Tibial artery (tissue), 4 donors: ENCODE data around the gene TFDP2.

Source experiments
- DNase-seq, 2 donors: peaks; one replicate each; pipeline ENCODE4 v3.0.0-alpha.2; 2019
- H3K27ac ChIP-seq, 2 donors: fragments of 200-600 bp; sonication (generic) in 1 of 2; 1 replicate in 1 of 2; 2 replicates in 1 of 2; pipeline ENCODE4 v1.5.1; 2018 to 2019; ENCODE audit warnings: mild to moderate bottlenecking in 1 of 2
- H3K27me3 ChIP-seq, 2 donors: fragments of 200-600 bp; sonication (generic) in 1 of 2; one replicate each; pipeline versions ENCODE4 v1.5.1 to v1.6.0; 2016 to 2019
- H3K36me3 ChIP-seq, 3 donors: fragments of 200-600 bp; sonication (generic) in 2 of 3; one replicate each; pipeline ENCODE4 v1.5.1; 2016 to 2019; ENCODE audit warnings: mild to moderate bottlenecking in 2 of 3
- H3K4me1 ChIP-seq, 4 donors: fragments of 200-600 bp; sonication (generic) in 2 of 4; 1 replicate in 3 of 4; 2 replicates in 1 of 4; pipeline ENCODE4 v1.5.1; 2016 to 2019
- H3K4me3 ChIP-seq, 2 donors: fragments of 200-600 bp; sonication (generic) in 1 of 2; 1 replicate in 1 of 2; 2 replicates in 1 of 2; pipeline ENCODE4 v1.5.1; 2018 to 2019; ENCODE audit warnings: mild to moderate bottlenecking in 2 of 2
- H3K9me3 ChIP-seq, 3 donors: fragments of 200-600 bp; sonication (generic) in 1 of 3; one replicate each; pipeline ENCODE4 v1.5.1; 2016 to 2019
- intact Hi-C: fragments of 100-400 bp; cut with DNase I; formaldehyde crosslinking; loops from one replicate; pipeline ENCODE4 v1.15.0; 2023; ENCODE audit warnings: low total_unique reads
- TF ChIP-seq, protein P1 (sequence below), 2 experiments: fragments of 200-600 bp in 1 of 2; fragments of 450-650 bp in 1 of 2; IDR thresholded peaks; one replicate each; pipeline ENCODE4 v1.5.1; 2017 to 2019; ENCODE audit warnings: antibody characterized with exemption in 2 of 2, mild to moderate bottlenecking in 1 of 2, moderate library complexity in 1 of 2

Gene TFDP2

DNA sequence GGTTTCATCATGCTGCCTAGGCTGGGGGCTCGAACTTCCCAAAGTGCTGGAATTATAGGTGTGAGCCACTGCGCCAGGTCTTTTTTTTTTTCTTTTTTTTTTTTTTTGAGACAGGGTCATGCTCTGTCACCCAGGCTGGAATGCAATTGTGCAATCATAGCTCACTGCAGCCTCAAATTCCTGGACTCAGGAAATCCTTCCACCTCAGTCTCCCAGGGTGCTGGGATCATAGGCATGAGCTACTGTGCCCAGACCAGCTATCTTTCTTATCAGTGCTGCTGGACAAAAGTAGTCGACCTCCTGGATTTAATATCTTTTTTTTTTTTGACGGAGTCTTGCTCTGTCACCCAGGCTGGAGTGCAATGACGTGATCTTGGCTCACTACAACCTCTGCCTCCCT is 60.8 kb downstream of the TFDP2 start:
- no peak overlapping the region for H3K4me3 ChIP-seq
- no peak overlapping the region for H3K27ac ChIP-seq
- peaks cover 0 to 3% (median 0%) of the 10 kb centered on the region in 3 donors for H3K36me3 ChIP-seq
- H3K9me3 ChIP-seq = peaks cover 0 to 11% (median 0%) of the 10 kb centered on the region in 3 donors
- H3K27me3 ChIP-seq = no peaks in the 10 kb centered on the region
- no peaks in the 10 kb centered on the region for H3K4me1 ChIP-seq
- no peak for DNase-seq
- intact Hi-C loops = no loop called here
- TF ChIP-seq, protein P1, sequence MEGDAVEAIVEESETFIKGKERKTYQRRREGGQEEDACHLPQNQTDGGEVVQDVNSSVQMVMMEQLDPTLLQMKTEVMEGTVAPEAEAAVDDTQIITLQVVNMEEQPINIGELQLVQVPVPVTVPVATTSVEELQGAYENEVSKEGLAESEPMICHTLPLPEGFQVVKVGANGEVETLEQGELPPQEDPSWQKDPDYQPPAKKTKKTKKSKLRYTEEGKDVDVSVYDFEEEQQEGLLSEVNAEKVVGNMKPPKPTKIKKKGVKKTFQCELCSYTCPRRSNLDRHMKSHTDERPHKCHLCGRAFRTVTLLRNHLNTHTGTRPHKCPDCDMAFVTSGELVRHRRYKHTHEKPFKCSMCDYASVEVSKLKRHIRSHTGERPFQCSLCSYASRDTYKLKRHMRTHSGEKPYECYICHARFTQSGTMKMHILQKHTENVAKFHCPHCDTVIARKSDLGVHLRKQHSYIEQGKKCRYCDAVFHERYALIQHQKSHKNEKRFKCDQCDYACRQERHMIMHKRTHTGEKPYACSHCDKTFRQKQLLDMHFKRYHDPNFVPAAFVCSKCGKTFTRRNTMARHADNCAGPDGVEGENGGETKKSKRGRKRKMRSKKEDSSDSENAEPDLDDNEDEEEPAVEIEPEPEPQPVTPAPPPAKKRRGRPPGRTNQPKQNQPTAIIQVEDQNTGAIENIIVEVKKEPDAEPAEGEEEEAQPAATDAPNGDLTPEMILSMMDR (IDR thresholded peaks at IDR 0.05) = no peak

DNA sequence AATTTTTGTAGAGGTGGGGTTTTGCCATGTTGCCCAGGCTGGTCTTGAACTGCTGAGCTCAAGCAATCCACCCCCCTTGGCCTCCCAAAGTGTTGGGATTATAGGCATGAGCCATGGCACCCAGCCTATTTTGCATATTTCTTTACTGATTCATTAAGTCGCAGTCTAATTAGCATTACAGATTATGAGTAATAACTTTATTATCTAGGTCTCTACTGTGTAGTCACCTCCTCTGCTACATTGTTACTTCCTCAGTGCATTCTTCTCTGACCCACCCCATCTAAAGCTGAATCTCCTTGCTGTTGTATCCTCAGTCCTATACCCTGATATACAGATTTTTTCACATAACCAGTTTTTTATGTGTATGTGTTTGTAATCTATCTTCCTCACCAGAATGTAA is 61.7 kb downstream of the TFDP2 start:
- Histone ChIP-seq H3K4me3 (no peak overlapping the region), H3K9me3 (peaks cover 0 to 11% (median 0%) of the 10 kb centered on the region in 3 donors), H3K36me3 (peaks cover 0 to 3% (median 0%) of the 10 kb centered on the region in 3 donors), H3K27ac (no peak overlapping the region), H3K4me1 (no peaks in the 10 kb centered on the region), H3K27me3 (no peaks in the 10 kb centered on the region)
- TF ChIP-seq, protein P1 (IDR thresholded peaks at IDR 0.05) = no peak
- DNase-seq = no peak
- intact Hi-C loops = no loop called here

DNA sequence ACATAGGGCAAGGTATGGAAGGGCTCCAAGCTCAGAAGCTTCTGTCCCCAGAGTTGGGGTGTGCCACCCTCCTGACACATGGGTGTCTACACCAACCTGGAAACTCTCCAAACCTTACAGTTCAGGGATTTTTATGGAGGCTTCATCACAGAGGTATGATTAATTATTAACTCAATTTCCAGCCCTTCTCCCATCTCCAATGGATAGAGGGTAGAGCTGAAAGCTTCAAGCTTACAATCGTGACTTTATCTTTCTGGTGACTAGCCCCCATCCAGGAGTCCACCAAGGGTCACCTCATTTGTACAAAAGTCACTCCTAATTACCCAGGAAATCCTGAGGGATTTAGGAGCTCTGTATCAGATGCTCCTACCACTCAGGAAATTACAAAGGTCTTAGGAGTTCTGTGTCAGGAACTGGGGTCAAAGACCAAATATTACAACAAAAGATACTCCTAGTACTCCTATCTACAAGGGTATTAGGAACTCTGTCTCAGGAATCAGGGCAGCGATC is 62.7 kb downstream of the TFDP2 start:
- no peaks in the 10 kb centered on the region for H3K4me1 ChIP-seq
- intact Hi-C loops = no loop called here
- no peak for DNase-seq
- no peaks in the 10 kb centered on the region for H3K27me3 ChIP-seq
- H3K27ac ChIP-seq = no peak overlapping the region
- peaks cover 0 to 11% (median 0%) of the 10 kb centered on the region in 3 donors for H3K9me3 ChIP-seq
- peaks cover 0 to 3% (median 0%) of the 10 kb centered on the region in 3 donors for H3K36me3 ChIP-seq
- no peak overlapping the region for H3K4me3 ChIP-seq
- TF ChIP-seq, protein P1 (IDR thresholded peaks at IDR 0.05) = no peak

DNA sequence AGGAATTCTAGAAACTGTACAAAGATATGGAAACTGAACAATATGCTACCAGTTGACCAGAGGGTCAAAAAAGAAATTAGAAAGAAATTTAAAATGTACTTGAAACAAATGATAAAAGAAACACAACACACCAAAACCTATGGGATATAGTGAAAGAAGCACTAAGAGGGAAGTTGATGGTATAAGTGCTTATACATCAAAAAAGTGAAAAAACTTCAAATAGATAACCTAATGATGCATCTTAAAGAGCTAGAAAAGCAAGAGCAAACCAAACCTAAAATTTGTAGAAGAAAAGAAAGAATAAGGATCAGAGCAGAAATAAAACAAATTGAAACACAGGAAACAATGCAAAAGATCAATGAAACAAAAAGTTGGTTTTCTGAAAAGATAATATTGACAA is 68.2 kb downstream of the TFDP2 start:
- no peak overlapping the region for H3K4me3 ChIP-seq
- H3K27me3 ChIP-seq = no peaks in the 10 kb centered on the region
- H3K4me1 ChIP-seq = no peaks in the 10 kb centered on the region
- intact Hi-C loops = no loop called here
- no peak for DNase-seq
- peaks cover 0 to 11% (median 0%) of the 10 kb centered on the region in 3 donors for H3K9me3 ChIP-seq
- no peak overlapping the region for H3K27ac ChIP-seq
- TF ChIP-seq, protein P1 (IDR thresholded peaks at IDR 0.05) = no peak
- H3K36me3 ChIP-seq = peaks cover 4 to 15% (median 12%) of the 10 kb centered on the region in 3 donors

DNA sequence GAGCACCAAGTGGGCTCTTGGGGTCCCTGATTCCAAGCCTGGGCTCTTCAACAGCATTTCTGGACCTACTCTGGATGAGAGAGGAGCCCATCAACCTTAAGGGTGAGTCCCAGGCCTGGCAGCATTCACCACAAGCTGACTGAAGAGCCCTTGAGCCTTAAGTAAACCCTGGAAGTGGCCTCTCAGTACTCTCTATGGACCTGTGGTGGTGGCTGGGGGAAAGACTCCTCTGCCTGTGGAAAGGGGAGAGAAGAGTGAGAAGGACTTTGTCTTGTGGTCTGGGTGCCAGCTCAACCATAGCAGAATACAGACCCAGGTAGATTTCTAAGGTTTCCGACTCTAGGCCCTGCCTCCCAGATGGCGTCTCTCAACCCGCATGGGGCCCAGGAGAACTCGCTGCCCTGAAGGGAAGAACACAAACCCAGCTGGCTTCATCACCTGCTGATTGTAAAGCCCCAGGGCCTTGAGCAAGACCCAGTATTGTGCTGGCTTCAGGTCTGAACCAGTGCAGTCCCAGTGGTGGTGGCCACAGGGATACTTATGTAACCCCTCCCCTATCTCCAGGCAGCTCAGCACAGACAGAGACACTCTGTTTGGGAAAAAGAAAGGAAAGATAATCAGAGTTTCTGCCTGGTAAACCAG is 71.4 kb downstream of the TFDP2 start:
- Histone ChIP-seq H3K4me3 (no peak overlapping the region), H3K36me3 (peaks cover 4 to 12% (median 12%) of the 10 kb centered on the region in 3 donors), H3K4me1 (no peaks in the 10 kb centered on the region), H3K27me3 (no peaks in the 10 kb centered on the region), H3K27ac (no peak overlapping the region), H3K9me3 (no peaks in the 10 kb centered on the region)
- intact Hi-C loops = no loop called here
- DNase-seq = no peak
- TF ChIP-seq, protein P1 (IDR thresholded peaks at IDR 0.05) = no peak
